GM19035 (cell line): ENCODE measurements around the gene TLE3.

Experiments used
- ATAC-seq: cut with Tn5 transposase; IDR thresholded peaks from one replicate; pipeline ENCODE4 v1.9.1; 2021; ENCODE audit not compliant: unreplicated experiment

TLE3 gene

GRCh38 chr15:70084461-70084860, 13.3 kb downstream of the TLE3 start:
- ATAC-seq, result no peak

DNA sequence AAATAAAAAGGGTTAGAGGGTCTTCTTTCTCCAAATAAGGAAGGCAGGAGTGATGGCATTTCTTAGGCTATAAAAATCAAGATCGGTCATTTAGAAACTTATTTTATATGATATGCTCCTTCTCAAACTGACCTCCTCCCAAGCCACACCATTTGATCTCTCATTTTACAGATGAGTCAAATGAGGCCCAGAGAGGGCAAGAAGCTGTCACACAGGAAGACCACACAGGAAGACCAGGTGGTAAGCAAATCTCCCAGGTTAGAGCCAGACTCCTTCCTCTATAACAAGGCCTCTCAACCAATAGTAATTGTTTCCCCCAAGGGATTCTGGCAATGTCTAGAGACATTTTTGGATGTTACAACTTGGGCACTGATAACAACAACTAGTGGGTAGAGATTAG, 13.8 kb downstream of the TLE3 start:
- peak; percentile 67 for ATAC-seq

DNA sequence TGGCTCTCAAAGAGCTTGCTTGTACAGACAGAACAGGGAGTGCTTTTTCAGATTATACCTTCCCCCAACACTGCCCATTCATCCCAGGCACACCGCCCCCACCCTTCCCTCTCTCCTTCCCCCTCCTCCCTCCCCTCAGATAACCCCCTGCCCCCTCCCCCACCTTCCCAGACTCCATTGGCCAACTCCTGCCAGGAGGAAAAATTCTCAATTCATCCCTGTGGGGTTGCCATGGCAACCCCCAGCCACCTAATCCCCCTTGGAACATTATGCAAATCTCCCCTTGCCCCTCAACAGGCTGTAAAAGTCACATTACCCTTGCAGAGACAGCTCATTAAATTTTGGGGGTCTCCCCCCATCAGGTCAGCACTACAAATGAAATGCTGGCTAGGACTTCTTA, 14.3 kb downstream of the TLE3 start:
- no peak for ATAC-seq

- ATAC-seq, result no peak
Observed at GRCh38 chr15:70082281-70082900, 15.3 kb downstream of the TLE3 start.

GRCh38 chr15:70081612-70082011, 16.1 kb downstream of the TLE3 start:
- no peak for ATAC-seq

DNA sequence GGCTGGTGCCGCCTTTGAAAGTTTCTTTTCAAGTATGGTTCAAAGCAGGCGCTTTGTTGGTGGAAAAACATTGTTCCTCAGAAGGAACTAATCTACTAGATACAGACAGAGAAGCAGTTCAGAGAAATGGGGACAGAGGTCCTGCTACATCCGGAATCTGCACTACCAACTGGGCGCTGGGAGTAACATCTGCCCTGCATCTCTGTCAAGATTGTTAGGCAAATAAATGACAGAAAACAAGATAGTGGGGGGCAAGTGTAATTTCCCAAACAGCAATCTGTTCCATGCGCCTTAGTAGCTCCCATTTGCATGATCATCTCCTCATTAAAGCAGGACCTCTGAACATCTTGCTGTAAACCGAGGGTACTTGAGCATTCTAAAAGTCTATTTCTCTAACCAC, 17.4 kb downstream of the TLE3 start:
- ATAC-seq, result no peak

DNA sequence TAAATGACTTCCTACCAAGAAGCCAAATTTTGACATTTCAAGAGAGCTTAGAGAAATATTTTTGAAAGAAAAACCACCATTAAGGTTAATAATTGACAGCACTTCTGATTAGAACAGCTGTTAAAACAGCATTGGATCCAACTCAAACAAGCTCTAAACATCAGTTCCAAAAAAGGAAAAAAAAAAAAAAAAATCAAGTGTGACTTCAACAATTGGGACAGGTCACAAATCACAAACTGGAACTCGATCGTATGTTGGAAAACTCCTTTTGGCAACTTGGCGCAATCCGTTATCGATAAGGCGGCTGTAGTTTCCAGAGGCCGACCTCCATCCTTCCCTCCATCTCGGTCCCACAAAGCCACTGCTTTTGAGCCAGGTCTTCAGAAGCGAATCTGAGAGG, 17.8 kb downstream of the TLE3 start:
- no peak for ATAC-seq

- no peak for ATAC-seq
Observed at GRCh38 chr15:70078578-70079417, 18.9 kb downstream of the TLE3 start.

- no peak for ATAC-seq
Observed at GRCh38 chr15:70077188-70078147, 20.2 kb downstream of the TLE3 start.

DNA sequence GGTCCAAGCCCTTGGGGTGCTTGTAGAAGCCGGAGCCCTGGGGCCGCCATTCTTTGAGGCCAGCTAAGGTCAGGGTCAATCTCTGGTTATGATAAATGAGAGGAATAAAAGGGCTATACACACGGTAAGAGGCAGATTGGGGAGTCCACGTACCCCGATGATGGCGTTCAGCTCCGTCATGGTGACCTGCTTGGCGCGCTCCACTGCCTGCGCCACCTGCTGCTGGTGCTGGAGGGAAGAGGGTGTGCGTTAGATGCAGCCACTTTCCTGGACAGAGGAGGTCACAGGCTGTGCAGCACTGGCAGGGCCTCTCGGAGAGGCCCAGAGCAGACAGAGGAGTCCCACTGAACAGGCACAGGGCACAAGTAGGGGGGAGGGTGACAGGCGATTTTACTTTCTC, 23.3 kb downstream of the TLE3 start:
- no peak for ATAC-seq

- no peak for ATAC-seq
Observed at GRCh38 chr15:70072479-70072878, 25.2 kb downstream of the TLE3 start.

GRCh38 chr15:70071799-70072198, 25.9 kb downstream of the TLE3 start:
- no peak for ATAC-seq

DNA sequence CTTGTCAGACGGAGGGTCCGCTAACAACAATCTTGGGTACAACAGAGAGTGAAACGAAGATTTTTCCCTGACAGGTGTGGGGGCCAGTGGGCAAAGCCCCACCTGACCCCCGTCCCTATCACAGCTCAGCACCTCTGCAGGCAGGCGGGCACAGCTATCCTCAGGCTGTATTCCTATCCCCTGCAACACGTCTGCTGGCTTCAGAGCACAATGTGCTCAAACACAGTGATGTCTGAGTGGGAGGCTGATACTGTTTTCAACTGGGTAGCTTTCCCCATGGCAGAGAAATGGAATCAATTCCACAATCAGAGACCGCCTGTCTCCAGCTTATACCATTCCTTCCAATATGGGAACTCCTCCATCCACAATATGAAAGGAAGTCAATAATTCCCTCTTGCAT, 28.0 kb downstream of the TLE3 start:
- ATAC-seq, result no peak

DNA sequence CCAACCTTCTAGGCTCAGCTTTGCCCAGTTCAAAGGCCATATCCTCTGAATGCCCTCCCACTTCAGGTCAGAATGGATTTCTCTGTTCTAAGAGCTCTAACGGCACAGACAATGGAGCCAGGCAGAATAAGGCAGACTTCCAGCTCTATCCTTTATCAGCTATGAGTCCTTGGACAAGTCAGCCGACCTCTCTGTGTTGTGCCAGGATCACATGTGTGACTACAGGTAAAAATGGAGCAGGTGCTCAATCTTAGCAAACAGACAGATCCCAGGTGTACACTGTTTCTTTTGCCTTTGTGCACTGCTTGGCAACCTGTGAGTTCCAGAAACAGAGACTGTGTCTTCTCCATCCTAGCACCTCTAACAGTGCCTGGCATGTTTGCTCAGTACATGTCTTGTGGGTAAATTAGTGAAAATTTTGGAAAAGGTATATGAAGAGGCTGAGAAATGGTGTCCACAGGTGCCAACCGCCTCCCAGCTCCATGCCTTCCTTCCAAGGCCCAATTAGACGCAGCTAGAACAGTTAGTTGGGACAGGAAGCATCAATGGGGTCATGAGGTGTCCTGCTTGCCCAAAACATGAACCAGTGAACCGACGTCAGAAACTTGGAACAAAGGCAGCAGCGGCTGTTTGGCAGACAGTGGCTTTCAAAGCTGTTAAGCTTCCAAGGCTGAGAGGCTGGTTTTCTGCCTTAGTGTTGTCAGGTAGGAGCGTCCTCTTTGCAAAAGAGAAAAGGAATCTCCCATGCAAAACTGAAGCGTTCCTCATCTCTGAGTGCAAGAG, 28.7 kb downstream of the TLE3 start:
- ATAC-seq, result no peak

GRCh38 chr15:70067681-70068080, 30.0 kb downstream of the TLE3 start:
- no peak for ATAC-seq

DNA sequence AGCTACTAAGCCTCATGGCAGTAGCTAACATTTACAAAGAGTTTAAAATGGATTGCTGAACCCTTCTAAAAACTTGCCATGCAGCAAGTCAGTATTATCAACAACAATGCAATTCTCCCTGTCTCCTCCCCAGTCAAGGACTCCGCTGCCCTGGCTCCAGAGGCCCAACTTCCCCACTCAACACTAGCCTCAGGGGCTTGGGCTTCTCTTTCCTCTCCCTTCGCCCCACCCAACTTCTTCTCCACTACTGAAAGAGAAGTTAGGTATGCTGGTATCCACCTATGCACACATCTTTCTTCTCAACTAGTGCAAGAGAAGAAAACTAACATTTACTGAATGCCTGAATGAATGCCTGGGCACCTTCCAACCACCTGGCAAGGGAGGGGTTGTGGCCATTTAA, 30.7 kb downstream of the TLE3 start:
- no peak for ATAC-seq

DNA sequence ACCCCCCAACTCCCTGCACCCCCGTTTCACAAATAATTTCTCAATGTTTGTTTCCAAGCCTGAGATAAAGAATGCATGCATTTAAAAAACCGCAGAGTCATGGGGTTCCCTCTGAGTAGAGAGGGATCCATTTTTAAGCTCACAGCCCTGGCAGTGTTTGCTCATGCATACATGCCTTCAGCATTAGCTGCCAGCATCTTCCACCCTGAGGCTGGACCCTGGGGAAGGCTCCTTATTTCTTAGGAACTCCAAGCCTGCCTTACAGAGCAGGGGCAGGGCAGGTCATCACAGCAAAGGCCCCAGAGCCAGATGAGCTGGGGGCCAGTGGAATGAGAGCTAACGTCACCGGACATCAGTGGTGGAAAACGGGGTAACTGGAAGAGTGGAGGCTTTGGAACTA, 31.3 kb downstream of the TLE3 start:
- ATAC-seq, result no peak

DNA sequence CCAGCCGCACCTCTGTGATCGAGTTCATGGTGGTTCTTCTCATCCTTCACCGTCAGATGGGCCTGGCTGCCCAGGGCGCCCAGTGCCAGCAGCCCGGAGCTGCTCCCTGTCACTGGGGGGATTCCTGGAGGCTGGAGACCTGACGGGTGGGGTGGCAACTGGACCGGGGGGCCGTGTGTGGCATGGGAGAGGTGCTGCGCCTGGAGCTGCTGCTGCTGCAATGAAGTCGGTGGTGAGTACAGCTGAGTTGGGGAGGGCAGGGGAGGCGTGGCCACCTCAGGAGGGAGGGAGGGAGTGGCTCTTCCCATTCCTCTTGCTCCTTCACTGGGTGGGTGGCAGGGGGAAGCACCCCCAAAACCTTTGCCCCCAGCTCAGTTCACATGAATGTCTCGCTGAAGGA, 31.7 kb downstream of the TLE3 start:
- no peak for ATAC-seq

GRCh38 chr15:70065006-70065722, 32.6 kb downstream of the TLE3 start:
- ATAC-seq, result no peak

DNA sequence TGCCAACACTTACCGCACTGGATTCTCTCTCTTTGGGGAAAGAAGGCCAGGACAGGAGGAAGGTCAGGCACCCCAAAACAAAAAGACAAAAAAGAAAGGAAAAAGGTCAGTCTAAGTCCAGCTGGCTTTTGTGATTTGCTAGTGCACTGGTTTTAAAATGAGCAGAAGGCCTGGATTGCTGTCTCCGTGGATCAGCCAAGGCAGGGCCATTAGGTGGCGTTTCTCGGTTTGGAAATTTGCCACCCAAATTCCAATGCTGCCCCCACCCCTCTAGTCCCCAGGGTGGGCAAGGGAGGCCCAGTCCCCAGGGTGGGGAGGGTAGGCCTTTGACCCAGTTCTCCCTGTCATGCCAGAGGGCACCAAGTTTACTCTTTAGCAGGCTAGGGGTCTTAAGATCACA, 33.3 kb downstream of the TLE3 start:
- ATAC-seq, result no peak
